ENCODE measurements around the gene FAF2.

FAF2 gene

GRCh38 chr5:176514244-176514950 lies 66.2 kb downstream of the FAF2 start:
- Histone ChIP-seq H3K36me3 (peaks cover 8% of the 10 kb centered on the region), H3K27me3 (no peaks in the 10 kb centered on the region), H3K9me3 (no peaks in the 10 kb centered on the region), H3K4me1 (ENCODE audit: control insufficient read depth in 1 of 2, insufficient read depth in 1 of 2, low read depth in 1 of 2, low read length in 1 of 2) (peaks cover 10 to 11% of the 10 kb centered on the region in 2 experiments), H3K4me3 (ENCODE audit: low read depth in 1 of 2, low read length in 1 of 2) (no peak overlapping the region), H3K27ac (no peak overlapping the region)
- no peak for TF ChIP-seq CTCF (IDR thresholded peaks at IDR 0.05)

- no peak for TF ChIP-seq CTCF (IDR thresholded peaks at IDR 0.05)
- Histone ChIP-seq H3K4me1 (ENCODE audit: control insufficient read depth in 1 of 2, insufficient read depth in 1 of 2, low read depth in 1 of 2, low read length in 1 of 2) (peaks cover 10 to 11% of the 10 kb centered on the region in 2 experiments), H3K27me3 (no peaks in the 10 kb centered on the region), H3K36me3 (no peaks in the 10 kb centered on the region), H3K9me3 (no peaks in the 10 kb centered on the region), H3K27ac (no peak overlapping the region), H3K4me3 (ENCODE audit: low read depth in 1 of 2, low read length in 1 of 2) (no peak overlapping the region)
These were observed 67.2 kb downstream of the FAF2 start for GRCh38 chr5:176515396-176515795.

DNA sequence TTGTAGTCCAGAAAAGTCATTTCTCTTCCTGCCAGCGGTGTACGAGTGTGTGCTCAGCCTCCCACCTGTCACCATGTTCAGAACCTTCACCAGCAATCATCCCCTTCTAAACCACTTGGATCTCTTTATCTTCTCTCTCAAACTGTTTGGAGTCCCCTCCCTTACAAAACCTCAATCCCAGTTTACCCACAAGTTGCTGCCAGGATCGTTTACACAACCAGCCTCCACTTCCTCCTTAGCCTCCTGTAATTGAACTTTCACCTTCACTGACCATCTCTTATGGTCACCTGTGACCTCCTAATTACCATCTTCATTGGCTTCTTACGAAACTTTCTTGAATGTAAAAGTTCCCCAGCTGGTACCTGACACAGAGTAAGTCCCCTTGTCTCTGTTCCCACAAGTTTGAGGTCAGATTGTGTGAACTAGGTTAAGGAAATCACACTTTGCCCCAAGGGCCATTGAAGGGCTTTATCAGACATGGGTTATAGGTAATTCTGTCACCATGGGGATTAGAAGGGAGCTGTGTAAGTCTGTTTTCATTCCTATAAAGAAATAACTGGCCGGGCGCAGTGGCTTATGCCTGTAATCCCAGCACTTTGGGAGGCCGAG lies 69.0 kb downstream of the FAF2 start:
- Histone ChIP-seq H3K27ac (peak overlapping the region; percentile 25), H3K36me3 (no peaks in the 10 kb centered on the region), H3K4me1 (ENCODE audit: control insufficient read depth in 1 of 2, insufficient read depth in 1 of 2, low read depth in 1 of 2, low read length in 1 of 2) (peaks cover 10 to 11% of the 10 kb centered on the region in 2 experiments), H3K9me3 (no peaks in the 10 kb centered on the region), H3K4me3 (ENCODE audit: low read depth in 1 of 2, low read length in 1 of 2) (no peak overlapping the region), H3K27me3 (no peaks in the 10 kb centered on the region)
- TF ChIP-seq CTCF (IDR thresholded peaks at IDR 0.05): no peak

DNA sequence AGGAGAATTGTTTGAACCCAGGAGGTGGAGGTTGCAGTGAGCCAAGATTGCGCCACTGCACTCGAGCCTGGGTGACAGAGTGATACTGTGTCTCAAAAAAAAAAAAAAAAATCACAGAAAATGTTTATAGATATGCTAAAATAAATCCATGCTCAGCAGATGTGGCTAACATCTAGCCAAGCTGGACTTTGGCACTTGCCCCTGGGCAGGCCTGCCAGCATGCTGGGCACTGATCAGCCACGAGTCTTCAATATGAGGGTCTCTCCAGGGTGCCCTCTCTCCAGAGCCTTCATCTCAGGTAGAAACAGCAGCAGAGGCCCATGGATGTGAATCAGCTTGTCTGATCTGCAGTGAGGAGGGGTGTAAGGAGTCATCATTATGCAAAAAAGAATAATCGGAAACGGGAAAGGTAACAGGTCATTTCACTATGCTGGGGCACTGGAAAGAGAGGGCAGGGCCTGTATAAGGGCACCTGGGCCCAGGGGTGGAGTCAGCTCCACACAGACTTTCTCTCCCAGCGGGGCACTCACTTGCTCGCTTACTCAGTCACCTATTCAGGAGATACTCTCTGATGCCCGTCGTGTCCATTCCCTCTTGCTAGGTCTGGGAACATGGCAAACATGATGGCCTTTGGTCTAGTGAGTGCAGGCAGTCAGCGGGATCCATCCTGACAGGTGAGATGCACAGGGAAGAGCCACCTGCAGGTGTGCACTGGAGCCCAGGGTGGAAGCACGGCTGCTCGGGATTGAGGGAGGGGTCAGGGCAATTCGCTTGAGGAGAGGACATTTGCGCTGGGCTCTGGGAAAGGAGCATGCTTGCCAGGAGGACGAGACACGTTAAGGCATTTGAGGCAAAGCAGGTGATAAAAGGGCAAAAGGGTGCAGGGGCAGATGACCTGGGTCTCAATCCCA lies 71.9 kb downstream of the FAF2 start:
- H3K36me3 ChIP-seq: no peaks in the 10 kb centered on the region
- H3K27ac ChIP-seq: no peak overlapping the region
- no peaks in the 10 kb centered on the region for H3K27me3 ChIP-seq
- no peak overlapping the region for H3K4me3 ChIP-seq (ENCODE audit: low read depth in 1 of 2, low read length in 1 of 2)
- no peaks in the 10 kb centered on the region for H3K9me3 ChIP-seq
- H3K4me1 ChIP-seq (ENCODE audit: control insufficient read depth in 1 of 2, insufficient read depth in 1 of 2, low read depth in 1 of 2, low read length in 1 of 2): peaks cover 10 to 14% of the 10 kb centered on the region in 2 experiments
- no peak for TF ChIP-seq CTCF (IDR thresholded peaks at IDR 0.05)

GRCh38 chr5:176521286-176521685 lies 73.1 kb downstream of the FAF2 start:
- no peak for TF ChIP-seq CTCF (IDR thresholded peaks at IDR 0.05)
- Histone ChIP-seq H3K4me1 (ENCODE audit: control insufficient read depth in 1 of 2, insufficient read depth in 1 of 2, low read depth in 1 of 2, low read length in 1 of 2) (peaks cover 10 to 14% of the 10 kb centered on the region in 2 experiments), H3K27me3 (no peaks in the 10 kb centered on the region), H3K9me3 (no peaks in the 10 kb centered on the region), H3K4me3 (ENCODE audit: low read depth in 1 of 2, low read length in 1 of 2) (no peak overlapping the region), H3K36me3 (peaks cover 1% of the 10 kb centered on the region), H3K27ac (no peak overlapping the region)
